Activated T-helper 1 cell treated with anti-CD3 and anti-CD28 coated beads, Interleukin-2, amount 50 U/mL, for 16 hours (primary cell): ENCODE results near the gene MORN4.

ENCODE experiments used
- DNase-seq, 2 donors: peaks; one replicate each; pipeline ENCODE4 v3.0.0-alpha.2; 2020; ENCODE audit warnings: low read depth in 1 of 2, low spot score in 1 of 2

MORN4 gene

DNA sequence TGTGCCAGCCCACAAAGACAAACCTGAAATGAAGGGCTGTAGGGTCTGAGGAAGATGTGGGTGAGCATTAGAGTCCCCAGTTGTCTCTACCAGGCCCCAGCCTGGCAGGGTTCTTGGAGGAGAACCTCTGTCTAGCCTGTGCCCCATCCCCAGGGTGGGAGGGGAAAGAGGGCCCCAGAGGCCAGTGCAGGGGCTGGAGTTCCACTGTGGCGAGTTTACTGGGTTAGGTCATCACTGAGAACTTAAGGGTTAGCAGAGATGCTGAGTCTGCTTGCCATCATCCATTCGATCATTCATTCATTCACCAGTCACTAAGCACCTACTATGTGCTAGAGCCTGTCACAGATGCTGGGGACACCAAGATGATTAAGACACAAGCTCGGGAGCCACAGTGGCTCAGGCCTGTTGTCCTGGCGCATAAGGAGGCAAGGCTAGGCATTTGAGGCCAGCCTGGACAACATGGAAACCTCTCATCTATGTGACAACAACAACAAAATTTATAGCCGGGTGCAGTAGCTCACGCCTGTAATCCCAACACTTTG lies 58.1 kb downstream of the MORN4 start:
- no peak for DNase-seq

DNA sequence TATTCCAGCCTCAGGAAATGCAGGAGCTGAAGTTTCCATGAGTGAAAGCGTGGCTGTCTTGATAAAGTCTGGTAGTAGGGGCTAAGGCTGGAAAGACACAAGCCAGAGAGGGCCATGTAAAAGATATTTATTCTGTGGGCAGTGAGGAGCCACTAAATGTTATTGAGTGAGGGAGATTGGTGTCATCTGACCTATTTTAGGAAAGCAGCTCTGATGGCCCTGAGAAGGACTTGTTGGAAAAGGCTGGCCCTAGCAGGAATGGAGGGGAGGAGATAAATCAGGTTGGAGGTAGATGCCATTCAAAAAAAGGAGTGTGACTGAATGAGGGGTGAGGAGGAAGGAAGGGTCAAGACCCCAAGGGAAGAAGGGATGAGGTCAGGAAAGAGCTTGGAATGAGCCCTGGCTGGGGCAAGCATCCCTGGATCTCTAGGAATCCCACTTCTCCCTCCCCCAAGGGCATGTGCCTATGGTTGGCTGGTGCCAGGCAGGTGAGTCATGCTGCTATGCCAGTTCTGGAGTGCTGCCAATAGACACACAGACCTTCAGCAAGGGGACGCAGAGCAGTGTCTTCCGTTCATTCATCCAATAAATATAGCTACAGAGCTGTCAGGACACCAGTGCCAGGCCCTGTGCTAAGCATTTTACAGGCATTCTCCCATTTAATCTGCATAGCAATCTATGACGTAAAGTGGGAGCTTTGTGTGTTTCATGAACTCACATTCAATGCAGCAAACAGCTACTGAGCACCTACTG lies 58.8 kb downstream of the MORN4 start:
- DNase-seq, result no peak

DNA sequence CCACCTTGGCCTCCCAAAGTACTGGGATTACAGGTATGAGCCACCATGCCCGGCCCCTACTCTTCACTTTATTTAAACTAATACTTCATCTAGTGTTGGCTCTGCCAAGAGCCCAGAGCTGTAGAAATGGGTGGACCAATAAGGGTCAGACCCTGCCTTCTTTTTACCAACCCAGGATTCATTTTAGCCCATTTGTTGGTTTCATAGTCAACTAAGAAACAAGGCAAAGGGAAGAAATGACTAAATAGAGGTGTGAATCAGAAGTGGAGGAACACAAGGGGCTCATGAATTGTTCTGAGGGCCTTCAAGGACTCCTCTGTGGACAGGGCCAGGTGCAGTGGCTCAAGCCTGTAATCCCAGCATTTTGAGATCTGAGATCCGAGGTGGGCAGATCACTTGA lies 59.6 kb downstream of the MORN4 start:
- no peak for DNase-seq

DNA sequence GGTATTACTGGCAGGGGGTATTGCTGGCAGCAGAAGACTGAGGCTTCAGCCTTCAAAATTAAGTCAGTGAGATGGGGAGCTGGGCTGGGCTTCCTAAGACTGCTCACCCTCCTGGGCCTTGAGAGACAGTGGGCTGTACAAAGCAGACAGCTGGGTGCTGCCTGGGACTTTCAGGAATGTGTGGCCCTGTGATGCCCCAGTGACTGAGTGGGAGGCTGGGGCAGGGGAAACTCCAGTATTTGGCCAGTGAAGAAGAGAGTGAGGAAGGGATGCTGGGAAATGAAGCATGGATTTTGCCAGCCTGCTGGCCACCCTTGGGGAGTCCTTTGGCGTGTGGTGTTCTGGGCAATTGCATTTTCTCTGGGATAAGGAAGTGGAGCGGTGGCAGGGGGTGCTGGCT lies 60.3 kb downstream of the MORN4 start:
- DNase-seq, result no peak

DNA sequence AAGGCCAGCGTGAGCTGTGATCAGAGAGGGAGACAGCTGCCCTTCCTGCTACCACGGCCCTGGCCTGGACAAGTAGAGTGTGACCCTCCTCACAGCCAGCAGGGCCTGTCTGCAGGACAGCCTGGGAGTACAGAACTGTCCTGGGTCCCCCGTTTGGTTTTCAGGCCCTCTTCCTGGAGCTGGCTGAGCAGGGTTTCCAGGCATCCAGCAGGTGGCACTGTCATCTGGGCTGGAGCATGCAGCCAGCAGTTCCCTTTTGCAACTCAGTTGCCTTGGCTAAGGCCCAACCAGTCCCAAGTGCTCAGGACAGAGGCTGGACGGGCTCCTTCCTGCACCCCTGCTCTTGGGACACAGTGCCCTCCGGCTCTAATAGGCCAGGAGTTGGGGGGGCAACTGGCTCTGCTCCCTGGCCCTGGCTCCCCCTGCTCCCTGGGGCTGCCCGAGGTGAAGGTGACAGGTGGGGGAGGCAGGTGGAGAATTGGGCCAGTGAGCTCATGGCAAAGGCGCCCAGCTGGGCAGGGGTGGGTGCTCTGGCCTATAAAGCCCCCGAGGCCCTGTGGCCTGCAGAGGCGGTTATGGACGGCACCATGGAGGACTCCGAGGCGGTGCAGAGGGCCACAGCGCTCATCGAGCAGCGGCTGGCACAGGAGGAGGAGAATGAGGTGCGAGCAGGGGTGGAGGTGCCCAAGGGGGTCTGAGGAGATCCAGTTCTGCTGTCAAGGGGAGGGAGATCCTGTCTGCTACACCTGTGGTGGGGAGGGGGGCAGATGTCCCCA lies 60.9 kb downstream of the MORN4 start, which contains the start of gene ANKRD2:
TSS of gene ANKRD2 (plus strand) at position 566 of the 776 bp plus-strand sequence. CDS start at position 576, 10 bp downstream.
- DNase-seq, result no peak

DNA sequence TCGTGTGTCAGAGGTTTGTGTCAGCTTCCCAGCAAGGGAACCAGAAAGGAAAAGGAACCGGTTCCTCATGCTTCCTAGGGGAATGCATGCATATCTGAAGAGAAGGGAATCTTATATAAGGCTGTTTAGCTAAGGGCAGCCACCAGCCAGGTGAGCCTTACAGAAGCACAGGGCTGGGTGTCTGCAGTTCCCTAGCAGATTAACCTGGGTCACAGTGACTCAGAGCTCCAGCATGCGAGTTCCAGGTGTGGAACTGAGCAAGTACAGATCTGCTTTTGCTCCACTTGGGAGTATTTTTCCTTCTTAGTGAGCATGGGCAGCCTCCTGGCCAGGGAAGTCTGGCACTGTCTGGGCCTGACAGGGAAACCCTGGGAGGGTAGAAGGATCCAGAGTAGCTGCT lies 61.7 kb downstream of the MORN4 start:
- no peak for DNase-seq

DNA sequence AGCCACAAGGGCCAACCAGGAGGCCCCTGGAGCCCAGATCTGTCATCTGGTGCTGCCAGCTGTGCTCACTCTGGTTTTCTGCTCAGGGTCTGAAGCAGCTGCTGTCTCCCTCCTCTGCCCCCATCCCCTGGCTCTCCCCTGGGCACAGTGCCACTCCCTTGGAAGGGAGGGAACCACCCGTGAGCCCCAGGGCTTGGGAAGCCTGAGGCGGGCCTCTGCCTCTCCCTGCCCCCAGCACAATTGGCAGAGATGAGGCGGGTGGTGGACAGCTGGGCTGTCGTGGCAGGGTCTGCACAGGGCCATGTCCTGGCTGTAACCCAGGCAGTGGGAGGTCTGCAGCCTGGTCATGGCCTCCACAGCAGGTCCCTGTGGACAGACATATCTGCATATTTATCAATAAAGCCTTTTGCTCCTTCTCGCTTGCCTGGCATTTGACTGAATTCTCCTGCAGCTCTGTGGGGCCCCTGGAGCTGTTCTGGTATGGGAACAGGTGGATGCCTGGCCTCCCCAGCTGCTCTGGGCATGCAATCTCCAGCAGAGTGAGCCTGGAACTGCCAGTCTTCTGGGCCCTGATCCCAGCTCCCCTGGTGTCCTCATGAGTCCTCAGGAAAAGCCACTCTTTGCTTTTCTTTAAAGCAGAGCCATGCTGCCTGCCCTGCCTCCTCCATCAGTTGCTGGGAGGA lies 62.4 kb downstream of the MORN4 start:
- DNase-seq, result no peak

DNA sequence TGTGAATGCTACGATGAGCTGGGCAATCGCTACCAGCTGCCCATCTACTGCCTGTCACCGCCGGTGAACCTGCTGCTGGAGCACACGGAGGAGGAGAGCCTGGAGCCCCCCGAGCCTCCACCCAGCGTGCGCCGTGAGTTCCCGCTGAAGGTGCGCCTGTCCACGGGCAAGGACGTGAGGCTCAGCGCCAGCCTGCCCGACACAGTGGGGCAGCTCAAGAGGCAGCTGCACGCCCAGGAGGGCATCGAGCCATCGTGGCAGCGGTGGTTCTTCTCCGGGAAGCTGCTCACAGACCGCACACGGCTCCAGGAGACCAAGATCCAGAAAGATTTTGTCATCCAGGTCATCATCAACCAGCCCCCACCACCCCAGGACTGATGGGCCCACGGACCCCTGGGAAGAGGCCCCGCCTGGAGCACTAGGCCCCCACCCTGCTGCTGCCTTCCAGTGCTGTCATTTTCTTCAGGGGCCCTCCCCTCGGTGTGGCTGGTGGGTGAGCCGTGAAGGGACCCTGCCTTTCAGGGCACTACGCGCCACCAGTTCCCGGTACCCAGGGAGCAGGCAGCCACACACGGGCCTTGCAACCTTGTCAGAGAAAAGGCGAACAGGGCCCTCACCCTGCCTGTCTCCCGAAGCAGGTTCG lies 63.0 kb downstream of the MORN4 start:
- DNase-seq, result no peak

DNA sequence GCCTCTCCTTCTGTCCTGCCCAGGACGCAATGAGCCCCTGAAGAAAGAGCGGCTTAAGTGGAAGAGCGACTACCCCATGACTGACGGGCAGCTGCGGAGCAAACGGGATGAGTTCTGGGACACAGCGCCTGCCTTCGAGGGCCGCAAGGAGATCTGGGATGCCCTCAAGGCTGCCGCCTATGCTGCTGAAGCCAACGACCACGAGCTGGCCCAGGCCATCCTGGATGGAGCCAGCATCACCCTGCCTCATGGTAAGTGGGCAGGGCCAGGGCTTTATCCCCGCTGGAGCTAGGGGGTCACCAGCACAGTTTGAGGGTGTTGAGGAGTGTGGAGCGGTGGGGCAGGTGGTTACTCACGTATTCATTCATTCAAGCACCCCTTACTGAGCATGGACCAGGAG lies 65.4 kb downstream of the MORN4 start:
- DNase-seq, result no peak

DNA sequence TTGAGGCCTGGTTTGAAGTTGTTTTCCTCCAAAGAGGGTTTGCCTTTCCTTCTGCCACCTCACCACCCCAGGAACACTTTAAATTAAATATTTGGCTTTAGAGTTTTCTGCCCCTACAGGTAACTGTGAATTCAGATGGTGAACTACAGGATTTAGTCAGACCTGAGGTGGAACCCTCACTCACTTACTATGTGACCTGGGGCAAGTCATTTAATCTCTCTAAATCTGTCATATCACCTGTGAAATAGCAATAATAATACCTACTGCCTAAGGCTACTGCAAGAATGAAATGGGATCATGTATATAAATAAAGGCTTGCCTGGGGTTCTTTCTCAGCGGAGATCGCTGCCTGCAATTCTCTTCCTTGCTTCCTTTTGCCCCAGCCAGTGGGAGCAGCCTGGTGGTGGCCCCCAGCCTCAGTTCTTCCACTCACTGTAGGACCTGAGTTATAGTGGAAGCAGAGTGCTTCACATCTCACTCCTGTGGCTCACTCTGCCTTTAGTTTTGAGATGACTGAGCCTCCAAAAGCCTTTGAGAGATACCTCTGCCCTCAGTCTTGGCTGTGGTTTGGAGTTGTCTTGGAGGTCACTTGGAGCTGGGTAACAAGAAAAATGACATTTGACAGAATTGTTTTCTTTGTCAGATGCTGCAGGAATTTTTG lies 66.8 kb downstream of the MORN4 start:
- no peak for DNase-seq

DNA sequence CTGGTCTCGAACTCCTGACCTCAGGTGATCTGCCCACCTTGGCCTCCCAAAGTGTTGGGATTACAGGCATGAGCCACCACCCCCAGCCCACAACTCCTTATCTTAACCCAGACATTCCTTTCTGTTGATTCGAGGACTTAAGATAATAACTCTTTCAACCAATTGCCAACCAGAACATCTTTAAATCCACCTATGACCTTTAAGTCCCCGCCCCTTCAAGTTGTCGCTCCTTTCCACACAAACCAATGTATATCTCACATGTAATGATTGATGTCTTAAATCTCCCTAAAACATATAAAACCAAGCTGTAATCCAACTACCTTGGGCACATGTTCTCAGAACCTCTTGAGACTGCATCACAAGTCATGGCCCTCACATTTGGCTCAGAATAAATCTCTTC lies 68.5 kb downstream of the MORN4 start:
- DNase-seq, result no peak
